Measurements from ENCODE around the gene FGFRL1.

DNA sequence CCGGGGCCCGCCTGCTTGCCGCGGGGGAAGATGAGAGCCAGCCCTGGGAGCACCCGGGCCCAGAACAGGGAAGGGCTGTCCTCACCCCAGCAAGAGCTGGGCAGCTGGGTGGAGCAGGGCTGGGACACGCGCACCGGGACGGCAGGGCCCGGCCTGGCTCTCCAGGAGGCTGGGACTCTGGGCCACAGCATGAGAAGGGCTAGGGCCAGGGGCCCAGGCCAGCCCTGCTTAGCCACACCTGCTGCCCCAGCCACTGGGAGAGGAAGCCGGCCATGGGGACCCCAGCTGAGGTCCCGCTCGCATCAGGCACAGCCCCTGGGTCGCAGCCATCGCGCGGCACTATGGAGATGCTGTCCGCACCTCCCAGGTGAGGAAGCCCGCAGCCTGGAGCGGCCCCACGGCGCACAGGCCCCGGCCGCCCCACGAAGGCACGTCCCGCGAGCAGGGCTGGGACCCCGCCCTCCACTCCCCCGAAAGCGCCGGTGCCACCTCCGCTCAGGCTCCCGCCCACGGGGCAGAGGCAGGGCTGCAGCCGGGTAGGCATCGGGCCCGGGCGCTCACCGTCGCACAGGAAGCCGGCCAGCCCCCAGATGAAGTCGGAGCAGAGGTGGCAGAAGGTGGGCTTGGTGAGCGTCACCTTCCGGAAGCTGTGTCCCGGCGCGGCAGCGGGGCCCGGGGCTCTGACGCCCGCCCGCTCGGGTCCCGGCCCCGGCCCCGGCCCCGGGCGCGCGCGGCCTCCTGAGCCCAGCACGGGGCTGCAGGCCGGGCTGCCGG, 38.6 kb upstream of the FGFRL1 start:
- no peak for TF ChIP-seq MYC (IDR thresholded peaks at IDR 0.05; ENCODE audit: low read depth, low read length)
- TF ChIP-seq POLR2A (IDR thresholded peaks at IDR 0.05; ENCODE audit: extremely low read depth, insufficient read length): no peak
- TF ChIP-seq, protein P1, sequence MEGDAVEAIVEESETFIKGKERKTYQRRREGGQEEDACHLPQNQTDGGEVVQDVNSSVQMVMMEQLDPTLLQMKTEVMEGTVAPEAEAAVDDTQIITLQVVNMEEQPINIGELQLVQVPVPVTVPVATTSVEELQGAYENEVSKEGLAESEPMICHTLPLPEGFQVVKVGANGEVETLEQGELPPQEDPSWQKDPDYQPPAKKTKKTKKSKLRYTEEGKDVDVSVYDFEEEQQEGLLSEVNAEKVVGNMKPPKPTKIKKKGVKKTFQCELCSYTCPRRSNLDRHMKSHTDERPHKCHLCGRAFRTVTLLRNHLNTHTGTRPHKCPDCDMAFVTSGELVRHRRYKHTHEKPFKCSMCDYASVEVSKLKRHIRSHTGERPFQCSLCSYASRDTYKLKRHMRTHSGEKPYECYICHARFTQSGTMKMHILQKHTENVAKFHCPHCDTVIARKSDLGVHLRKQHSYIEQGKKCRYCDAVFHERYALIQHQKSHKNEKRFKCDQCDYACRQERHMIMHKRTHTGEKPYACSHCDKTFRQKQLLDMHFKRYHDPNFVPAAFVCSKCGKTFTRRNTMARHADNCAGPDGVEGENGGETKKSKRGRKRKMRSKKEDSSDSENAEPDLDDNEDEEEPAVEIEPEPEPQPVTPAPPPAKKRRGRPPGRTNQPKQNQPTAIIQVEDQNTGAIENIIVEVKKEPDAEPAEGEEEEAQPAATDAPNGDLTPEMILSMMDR (IDR thresholded peaks at IDR 0.05; ENCODE audit: low read depth, low read length): no peak
- TF ChIP-seq, protein P2, sequence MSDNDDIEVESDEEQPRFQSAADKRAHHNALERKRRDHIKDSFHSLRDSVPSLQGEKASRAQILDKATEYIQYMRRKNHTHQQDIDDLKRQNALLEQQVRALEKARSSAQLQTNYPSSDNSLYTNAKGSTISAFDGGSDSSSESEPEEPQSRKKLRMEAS (IDR thresholded peaks at IDR 0.05; ENCODE audit: low read depth, low read length): no peak

Data from NB4 (cell line).